Mesothelial cell of epicardium (in vitro differentiated cells): ENCODE measurements around the gene CPOX. TPM values are rescaled to one million over a fixed set of nuclear protein-coding genes. Genes with fewer than 3 reads are reported as not detected.
"Not testable (repeated sequence)": the region's sequence is repeated elsewhere in the genome, so short reads cannot be mapped to it uniquely, and the experiment has no call there.

Experiments
- DNase-seq, 2 experiments: peaks; one replicate each; pipeline ENCODE4 v3.0.0; 2021; ENCODE audit warnings: low spot score in 2 of 2; ENCODE audit not compliant: unreplicated experiment in 2 of 2
- H3K27ac Mint-ChIP-seq: 2 replicates; pipeline ENCODE4 v1.8.0; 2021; ENCODE audit warnings: mixed read lengths
- H3K27me3 Mint-ChIP-seq: 2 replicates; pipeline ENCODE4 v1.8.0; 2021; ENCODE audit warnings: low read depth, mixed read lengths
- H3K36me3 Mint-ChIP-seq: 2 replicates; pipeline ENCODE4 v1.8.0; 2021; ENCODE audit warnings: mixed read lengths
- H3K4me1 Mint-ChIP-seq: 2 replicates; pipeline ENCODE4 v1.8.0; 2021; ENCODE audit warnings: mixed read lengths
- H3K4me3 Mint-ChIP-seq: 2 replicates; pipeline ENCODE4 v1.8.0; 2021; ENCODE audit warnings: mild to moderate bottlenecking, moderate library complexity, mixed read lengths
- H3K9me3 Mint-ChIP-seq: 2 replicates; pipeline ENCODE4 v1.8.0; 2021; ENCODE audit warnings: mixed read lengths
- CTCF ChIP-seq: fragments of 200-600 bp; sonication (generic); IDR thresholded peaks from one replicate; pipeline ENCODE4 v1.5.0; 2021; ENCODE audit warnings: antibody characterized with exemption; ENCODE audit not compliant: unreplicated experiment
- total RNA-seq: library from RNA; stranded (reverse); gene quantifications from 3 replicates; pipeline ENCODE4 v1.2.1, GENCODE V29; 2021

CPOX gene
- total RNA-seq, result 17.9 to 20.8 TPM (median 18.4 TPM) in 3 replicates

- no peaks in the 10 kb centered on the region for H3K9me3 Mint-ChIP-seq
- H3K27ac Mint-ChIP-seq, result peak within 1 kb of the TSS; percentile 89
- no peak for TF ChIP-seq CTCF
- peaks cover 18% of the 10 kb centered on the region for H3K4me1 Mint-ChIP-seq
- DNase-seq, result peak; percentile 61 to 82
- peak within 1 kb of the TSS; percentile 90 for H3K4me3 Mint-ChIP-seq
- no peaks in the 10 kb centered on the region for H3K36me3 Mint-ChIP-seq
- peaks cover 6% of the 10 kb centered on the region for H3K27me3 Mint-ChIP-seq
Observed at GRCh38 chr3:98593046-98593936, at the start of gene CPOX. CPOX (minus strand) TSS chr3:98593611; CDS start chr3:98593504, 107 bp downstream.

GRCh38 chr3:98642769-98643168 is 49.4 kb upstream of the CPOX start:
- H3K27me3 Mint-ChIP-seq, H3K4me3 Mint-ChIP-seq, H3K4me1 Mint-ChIP-seq, DNase-seq, H3K36me3 Mint-ChIP-seq, H3K27ac Mint-ChIP-seq: not testable (repeated sequence)
- peaks cover 17% of the 10 kb centered on the region for H3K9me3 Mint-ChIP-seq

DNA sequence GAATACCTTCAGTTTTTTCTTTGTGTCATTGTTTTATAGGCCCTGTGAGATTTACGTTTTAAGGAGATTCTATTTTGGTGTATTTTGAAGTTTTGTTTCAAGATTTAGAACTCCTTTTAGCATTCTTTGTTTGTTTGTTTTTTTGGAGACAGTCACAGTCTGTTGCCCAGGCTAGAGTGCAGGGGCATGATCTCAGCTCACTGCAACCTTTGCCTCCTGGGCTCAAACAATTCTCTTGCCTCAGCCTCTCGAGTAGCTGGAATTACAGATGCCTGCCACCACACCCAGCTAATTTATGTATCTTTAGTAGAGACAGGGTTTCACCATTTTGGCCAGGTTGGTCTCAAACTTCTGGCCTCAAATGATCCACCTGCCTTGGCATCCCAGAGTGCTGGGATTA is 48.3 kb upstream of the CPOX start:
- not testable (repeated sequence) for H3K27ac Mint-ChIP-seq, H3K27me3 Mint-ChIP-seq, H3K36me3 Mint-ChIP-seq, DNase-seq, H3K4me1 Mint-ChIP-seq, H3K4me3 Mint-ChIP-seq
- peaks cover 17% of the 10 kb centered on the region for H3K9me3 Mint-ChIP-seq

DNA sequence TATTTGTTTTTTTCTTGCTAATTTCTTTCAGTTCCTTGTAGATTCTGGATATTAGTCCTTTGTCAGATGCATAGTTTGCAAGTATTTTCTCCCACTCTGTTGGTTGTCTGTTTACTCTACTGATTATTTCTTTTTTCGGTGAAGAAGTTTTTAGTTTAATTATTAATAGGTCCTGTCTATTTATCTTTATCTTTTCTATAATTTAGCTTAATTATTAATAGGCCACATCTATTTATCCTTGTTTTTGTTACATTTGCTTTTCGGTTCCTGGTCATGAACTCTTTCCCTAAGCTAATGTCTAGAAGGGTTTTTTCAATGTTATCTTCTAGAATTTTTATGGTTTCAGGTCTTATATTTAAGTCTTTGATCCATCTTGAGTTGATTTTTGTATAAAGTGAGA is 45.1 kb upstream of the CPOX start:
- DNase-seq, H3K4me3 Mint-ChIP-seq, H3K27me3 Mint-ChIP-seq, H3K27ac Mint-ChIP-seq, H3K4me1 Mint-ChIP-seq, H3K36me3 Mint-ChIP-seq: not testable (repeated sequence)
- H3K9me3 Mint-ChIP-seq, result peaks cover 17% of the 10 kb centered on the region

DNA sequence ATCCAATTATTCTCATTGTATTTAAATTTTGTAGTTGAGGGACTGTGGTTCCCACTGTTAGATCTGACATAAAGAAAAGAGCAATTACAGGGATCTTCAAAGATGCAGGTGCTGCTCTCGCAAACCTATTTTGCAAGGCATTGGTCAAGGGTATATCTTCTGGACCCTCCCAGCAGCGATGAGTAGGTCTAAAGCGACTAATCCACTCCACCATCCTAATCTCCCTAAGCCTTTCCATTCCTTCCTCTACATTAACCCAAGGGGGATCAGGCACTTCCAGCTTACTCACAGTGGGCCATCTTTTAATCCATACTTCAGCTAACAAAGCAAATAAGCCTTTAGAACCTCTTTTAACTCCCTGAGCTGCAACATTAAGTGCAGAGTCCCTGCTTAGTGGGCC is 37.0 kb upstream of the CPOX start:
- TF ChIP-seq CTCF, result no peak
- H3K27me3 Mint-ChIP-seq, result no peaks in the 10 kb centered on the region
- H3K36me3 Mint-ChIP-seq, result no peaks in the 10 kb centered on the region
- H3K4me3 Mint-ChIP-seq, result no peak overlapping the region
- H3K27ac Mint-ChIP-seq, result no peak overlapping the region
- no peak for DNase-seq
- no peaks in the 10 kb centered on the region for H3K4me1 Mint-ChIP-seq
- H3K9me3 Mint-ChIP-seq, result no peaks in the 10 kb centered on the region

- Mint-ChIP-seq H3K27me3 (no peaks in the 10 kb centered on the region), H3K27ac (no peak overlapping the region), H3K4me1 (no peaks in the 10 kb centered on the region), H3K4me3 (no peak overlapping the region), H3K36me3 (no peaks in the 10 kb centered on the region), H3K9me3 (no peaks in the 10 kb centered on the region)
- DNase-seq, result no peak
- no peak for TF ChIP-seq CTCF
Observed at GRCh38 chr3:98628317-98628716, 34.9 kb upstream of the CPOX start.

- H3K36me3 Mint-ChIP-seq, result no peaks in the 10 kb centered on the region
- no peak for TF ChIP-seq CTCF
- H3K9me3 Mint-ChIP-seq, result no peaks in the 10 kb centered on the region
- H3K4me3 Mint-ChIP-seq, result no peak overlapping the region
- no peak overlapping the region for H3K27ac Mint-ChIP-seq
- no peak for DNase-seq
- no peaks in the 10 kb centered on the region for H3K27me3 Mint-ChIP-seq
- no peaks in the 10 kb centered on the region for H3K4me1 Mint-ChIP-seq
Observed at GRCh38 chr3:98626151-98626550, 32.7 kb upstream of the CPOX start.
